SH-SY5Y (cell line): Measurements from ENCODE around the gene GMDS.

Experiments
- GATA2 ChIP-seq: IDR thresholded peaks from 2 replicates; pipeline ENCODE4 v1.6.1; 2011; ENCODE audit warnings: mild to moderate bottlenecking, low read depth, low read length
- GATA3 ChIP-seq: IDR thresholded peaks from 2 replicates; pipeline ENCODE4 v1.6.1; 2011; ENCODE audit warnings: low read depth, mild to moderate bottlenecking, low read length, moderate library complexity

GRCh38 chr6:1622220-1622850 is 623.1 kb downstream of the GMDS start:
- no peak for TF ChIP-seq GATA3
- TF ChIP-seq GATA2, result no peak
